Activated T-helper 1 cell treated with anti-CD3 and anti-CD28 coated beads, Interleukin-2, amount 50 U/mL, for 16 hours (primary cell): ENCODE measurements around the gene TTC33.
A peak's percentile ranks its signal among the peaks of the same experiment; 100 is the strongest.

Source experiments
- DNase-seq, 2 donors: peaks; one replicate each; pipeline ENCODE4 v3.0.0-alpha.2; 2020; ENCODE audit warnings: low read depth in 1 of 2, low spot score in 1 of 2

Gene TTC33

GRCh38 chr5:40490464-40491111 lies 265.2 kb downstream of the TTC33 start:
- DNase-seq: no peak

GRCh38 chr5:40489421-40489820 lies 266.3 kb downstream of the TTC33 start:
- no peak for DNase-seq

- DNase-seq: peak in 1 of 2 donors; percentile 35
These were observed 269.1 kb downstream of the TTC33 start for GRCh38 chr5:40486437-40487275.

GRCh38 chr5:40485021-40485998 lies 270.5 kb downstream of the TTC33 start:
- no peak for DNase-seq

- DNase-seq: no peak
These were observed 271.3 kb downstream of the TTC33 start for GRCh38 chr5:40484495-40484894.

- DNase-seq: no peak
These were observed 272.4 kb downstream of the TTC33 start for GRCh38 chr5:40483316-40483715.

- DNase-seq: no peak
These were observed 274.5 kb downstream of the TTC33 start for GRCh38 chr5:40481241-40481640.

GRCh38 chr5:40480392-40480791 lies 275.4 kb downstream of the TTC33 start:
- peak in 1 of 2 donors; percentile 2 for DNase-seq

- no peak for DNase-seq
These were observed 275.8 kb downstream of the TTC33 start for GRCh38 chr5:40479939-40480338.

GRCh38 chr5:40478766-40479165 lies 277.0 kb downstream of the TTC33 start:
- no peak for DNase-seq

GRCh38 chr5:40477856-40478546 lies 277.8 kb downstream of the TTC33 start:
- DNase-seq: no peak

GRCh38 chr5:40475561-40475960 lies 280.2 kb downstream of the TTC33 start:
- no peak for DNase-seq

GRCh38 chr5:40474250-40474649 lies 281.5 kb downstream of the TTC33 start:
- no peak for DNase-seq

- DNase-seq: no peak
These were observed 290.3 kb downstream of the TTC33 start for GRCh38 chr5:40465416-40465815.

GRCh38 chr5:40464511-40464910 lies 291.2 kb downstream of the TTC33 start:
- no peak for DNase-seq
